GM12873 (cell line): Measurements from ENCODE around the gene SASH3.

ENCODE experiments used
- CTCF ChIP-seq: IDR thresholded peaks from 2 replicates; pipeline ENCODE4 v1.5.1; 2012; ENCODE audit warnings: low read depth, mild to moderate bottlenecking, moderate library complexity, low read length, control low read depth; ENCODE audit not compliant: insufficient read depth; ENCODE audit errors: missing control alignments

The SASH3 gene

GRCh38 chrX:129795584-129795983 is 15.8 kb downstream of the SASH3 start:
- no peak for TF ChIP-seq CTCF

- no peak for TF ChIP-seq CTCF
Observed at GRCh38 chrX:129797251-129797906, 17.6 kb downstream of the SASH3 start.

DNA sequence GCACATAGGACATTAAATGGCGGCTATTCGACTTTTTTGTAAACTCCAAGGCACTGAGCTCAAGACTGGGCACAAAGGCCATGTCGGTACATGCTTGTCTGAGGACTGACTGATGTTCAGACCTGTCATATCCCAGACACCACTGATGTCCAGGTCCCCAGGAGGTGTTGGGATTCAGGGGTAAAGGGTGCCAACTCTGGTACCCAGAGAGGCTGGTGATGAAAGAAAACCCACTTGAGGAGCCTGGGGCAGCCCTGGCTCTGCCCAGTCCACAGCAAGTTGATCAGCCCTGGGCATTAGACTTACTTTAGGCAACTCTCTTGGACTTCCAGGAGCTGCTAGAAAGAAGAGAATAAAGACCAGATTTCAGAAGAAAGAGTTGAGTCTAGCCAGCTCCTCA is 18.7 kb downstream of the SASH3 start:
- no peak for TF ChIP-seq CTCF

- no peak for TF ChIP-seq CTCF
Observed at GRCh38 chrX:129798888-129799287, 19.1 kb downstream of the SASH3 start.

DNA sequence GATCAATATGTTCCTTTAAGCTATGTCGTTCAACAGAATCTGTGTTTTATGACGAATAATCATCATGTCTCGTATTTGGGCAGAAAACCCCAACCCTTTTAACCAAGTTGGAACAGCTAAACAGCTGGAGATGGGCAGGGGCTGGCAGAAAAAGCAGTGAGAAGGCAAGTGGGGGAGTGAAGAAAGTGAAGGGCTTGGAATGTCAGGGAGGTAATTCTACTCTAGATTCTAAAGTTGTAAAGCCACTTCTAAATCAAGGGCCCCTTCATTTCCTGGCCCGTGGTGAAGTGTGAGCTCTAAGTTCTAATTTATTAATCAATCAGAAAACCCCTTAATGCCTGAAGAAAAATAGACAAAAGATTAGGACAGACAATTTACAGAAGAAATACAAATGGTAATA is 20.4 kb downstream of the SASH3 start:
- TF ChIP-seq CTCF, result no peak

DNA sequence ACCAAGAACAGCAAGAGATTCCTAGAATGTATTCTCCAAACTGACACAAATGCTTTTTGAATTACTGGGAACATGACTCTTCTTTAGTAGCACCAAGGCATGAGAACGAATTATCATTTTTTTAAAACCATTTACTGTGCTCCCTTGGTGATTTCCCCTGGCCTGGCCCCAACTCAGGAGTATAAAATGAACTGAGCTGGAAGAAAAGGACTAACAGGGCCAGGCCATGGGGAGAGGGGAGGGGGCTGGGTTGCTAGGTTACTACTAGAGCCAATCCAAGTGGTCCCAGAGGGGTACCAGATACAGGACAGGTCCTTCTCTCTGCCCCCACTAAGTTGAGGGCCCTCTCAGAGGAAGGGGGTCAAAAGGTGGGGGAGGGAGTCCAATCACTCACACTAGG is 23.1 kb downstream of the SASH3 start:
- TF ChIP-seq CTCF, result no peak

DNA sequence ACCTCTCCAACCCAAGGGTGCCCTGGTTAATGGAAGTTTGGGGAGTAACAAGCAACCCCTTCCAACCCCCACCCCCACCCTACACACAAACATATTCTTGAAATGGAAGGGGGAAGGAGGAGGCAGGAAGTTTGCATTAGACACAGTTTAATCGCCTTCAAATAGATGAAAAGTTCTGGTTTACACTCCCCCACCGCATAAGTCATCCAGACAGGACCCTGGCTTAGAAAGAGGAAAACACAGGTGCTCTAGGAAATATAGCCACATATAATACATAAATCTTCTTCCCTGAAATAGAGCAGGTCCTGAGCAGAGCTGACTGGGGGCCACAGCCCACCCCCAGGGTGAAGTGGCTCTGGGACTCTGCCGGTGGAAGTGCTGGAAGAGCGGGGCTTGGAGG is 25.1 kb downstream of the SASH3 start:
- TF ChIP-seq CTCF, result no peak
